HL-60/S4 treated with retinoic acid at 250 ng/mL for 4 days and 3 days (cell line): ENCODE data around the gene NFIC.
"Not testable (repeated sequence)": the region's sequence is repeated elsewhere in the genome, so short reads cannot be mapped to it uniquely, and the experiment has no call there.

Experiments
- in situ Hi-C: fragments of 300-500 bp; cut with MboI; formaldehyde crosslinking; loops from 2 replicates; pipeline ENCODE4 v1.7.0; 2022; ENCODE audit warnings: low sequenced_read_pairs

Gene NFIC

DNA sequence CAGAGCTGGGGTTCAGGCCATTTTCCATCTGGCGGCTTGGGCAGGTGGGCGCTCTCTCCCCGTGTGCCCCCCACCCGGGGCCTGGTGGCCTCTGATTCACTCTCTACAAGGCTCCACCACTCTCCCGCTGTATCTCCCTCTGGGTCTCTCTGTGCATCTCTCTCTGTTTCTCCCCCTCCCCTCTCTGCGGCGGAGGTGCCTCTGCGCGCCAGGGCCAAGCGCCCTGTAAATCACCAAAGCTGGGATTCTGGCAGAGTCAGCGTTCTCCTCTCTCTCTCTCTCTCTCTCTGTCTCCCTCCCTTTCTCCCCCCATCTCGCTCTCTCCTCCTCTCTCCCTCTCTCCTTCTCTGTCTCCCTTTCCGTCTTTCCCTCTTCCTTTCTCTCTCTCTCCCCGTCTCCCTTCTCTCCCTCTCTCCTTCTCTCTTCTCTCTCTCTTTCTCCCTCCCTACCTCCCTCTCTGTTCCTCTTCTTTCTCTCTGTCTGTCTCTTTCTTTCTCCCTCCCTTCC is 3.9 kb downstream of the NFIC start:
- in situ Hi-C loops: no loop called here

DNA sequence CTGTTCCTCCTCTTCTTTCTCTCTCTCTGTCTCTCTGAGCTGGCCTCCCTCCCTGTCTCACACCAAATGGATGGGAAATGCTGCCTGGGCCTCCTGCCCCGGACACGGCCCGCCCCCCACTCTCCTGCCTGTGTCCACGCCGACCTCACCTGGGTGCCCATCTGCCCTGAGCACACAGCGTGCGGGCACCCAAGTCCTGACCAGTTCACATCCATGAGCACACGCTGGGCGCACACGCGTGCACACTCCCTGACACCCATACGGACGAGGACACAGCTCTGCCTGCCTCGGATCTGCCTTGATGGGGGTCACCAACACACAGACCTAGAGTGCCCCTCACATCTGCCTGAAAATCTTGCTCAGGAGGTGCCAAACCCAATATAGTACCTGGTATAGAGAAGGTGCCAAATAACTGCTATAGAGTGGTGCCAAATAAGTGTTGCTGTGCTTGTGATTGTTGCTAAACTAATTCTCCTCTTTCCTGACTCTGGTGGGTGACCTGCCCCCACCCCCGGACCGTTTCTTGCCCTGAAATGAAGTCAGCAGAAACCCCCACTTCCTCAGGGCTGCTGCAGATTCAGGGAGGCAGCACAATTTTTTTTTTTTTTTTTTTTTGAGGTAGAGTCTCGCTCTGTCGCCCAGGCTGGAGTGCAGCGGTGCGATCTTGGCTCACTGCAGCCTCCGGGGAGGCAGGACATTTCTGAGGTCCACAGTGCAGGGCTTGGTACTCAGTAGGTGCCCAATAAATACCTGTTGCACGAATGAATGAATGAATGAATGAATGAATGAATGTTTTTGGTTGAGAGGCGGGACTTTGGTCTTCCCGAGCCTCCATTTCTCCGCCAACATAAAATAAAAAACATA is 4.6 kb downstream of the NFIC start:
- in situ Hi-C loops: no loop called here

DNA sequence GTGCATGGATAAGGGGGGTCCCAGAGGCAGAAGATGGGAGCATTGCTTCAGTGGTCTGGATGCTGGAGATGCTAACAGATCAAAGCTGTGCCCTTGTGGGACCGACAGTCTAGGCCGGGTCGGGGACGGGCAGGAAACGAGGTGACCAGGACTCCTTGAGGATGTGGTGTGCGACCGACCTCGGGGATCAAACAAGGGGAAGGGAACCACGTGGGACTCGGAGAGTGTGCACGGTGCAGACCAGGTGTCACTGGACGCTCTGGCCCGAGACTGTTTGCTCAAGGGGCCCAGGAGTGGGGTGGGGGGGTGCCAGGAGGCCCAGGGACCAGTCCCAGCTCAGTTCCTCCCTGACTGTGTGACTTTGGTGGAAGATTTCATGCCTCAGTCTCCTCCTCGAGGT is 6.0 kb downstream of the NFIC start:
- in situ Hi-C loops: no loop called here

DNA sequence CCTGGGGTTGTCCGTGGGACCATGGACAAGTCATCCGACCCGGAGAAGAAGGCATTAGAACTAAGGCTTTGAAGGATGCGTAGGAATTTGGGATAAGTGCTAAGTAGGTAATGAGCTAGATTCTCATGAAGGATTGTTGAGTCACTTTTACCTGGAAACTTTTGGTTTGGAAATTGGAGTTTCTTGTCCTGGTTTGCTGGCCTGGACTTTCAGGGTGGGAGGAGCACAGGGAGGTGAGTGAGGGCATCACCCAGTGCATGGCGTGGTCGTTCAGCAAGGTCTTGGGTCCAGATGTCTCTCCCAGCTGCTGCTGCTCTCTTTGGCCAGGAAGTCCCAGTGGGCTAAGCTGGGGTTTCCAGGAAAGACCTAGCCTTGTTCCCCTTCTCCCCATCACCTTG is 7.6 kb downstream of the NFIC start:
- in situ Hi-C loops: no loop called here

DNA sequence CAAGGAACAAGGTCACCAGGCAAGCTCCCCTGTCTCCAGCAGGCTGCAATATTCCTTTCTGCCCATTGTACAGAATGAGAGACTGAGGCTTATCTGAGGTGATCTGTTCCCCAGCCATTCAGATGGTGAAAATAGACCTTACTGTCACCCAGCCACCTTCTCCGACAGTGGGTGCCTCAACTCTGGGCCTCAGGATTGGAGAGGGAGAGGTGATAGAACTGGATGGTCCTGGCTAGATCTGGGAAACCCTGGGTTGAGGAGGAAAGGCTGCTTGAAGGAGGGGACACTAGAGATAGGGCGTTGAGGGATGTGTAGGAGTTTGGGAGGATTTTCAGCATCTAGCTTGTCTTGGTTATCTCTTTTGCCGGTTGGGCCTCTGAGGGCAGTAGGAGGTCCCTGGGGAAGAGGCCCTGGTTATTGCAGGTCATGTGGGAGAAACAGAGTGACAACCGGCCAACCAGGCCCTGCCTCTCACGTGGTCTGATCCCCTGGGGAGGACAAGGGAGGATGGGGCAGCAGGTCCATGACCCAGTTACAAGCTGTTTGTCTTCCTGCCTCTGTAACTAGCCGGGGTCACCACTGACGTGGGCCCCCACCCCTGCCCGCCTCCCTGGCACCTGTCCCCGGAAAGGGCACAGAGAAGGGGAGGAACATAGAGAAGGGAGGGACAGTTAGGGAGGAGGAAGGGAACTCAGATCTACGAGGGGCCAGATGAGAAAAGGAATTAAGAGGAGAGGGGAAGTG is 8.2 kb downstream of the NFIC start:
- in situ Hi-C loops: no loop called here

DNA sequence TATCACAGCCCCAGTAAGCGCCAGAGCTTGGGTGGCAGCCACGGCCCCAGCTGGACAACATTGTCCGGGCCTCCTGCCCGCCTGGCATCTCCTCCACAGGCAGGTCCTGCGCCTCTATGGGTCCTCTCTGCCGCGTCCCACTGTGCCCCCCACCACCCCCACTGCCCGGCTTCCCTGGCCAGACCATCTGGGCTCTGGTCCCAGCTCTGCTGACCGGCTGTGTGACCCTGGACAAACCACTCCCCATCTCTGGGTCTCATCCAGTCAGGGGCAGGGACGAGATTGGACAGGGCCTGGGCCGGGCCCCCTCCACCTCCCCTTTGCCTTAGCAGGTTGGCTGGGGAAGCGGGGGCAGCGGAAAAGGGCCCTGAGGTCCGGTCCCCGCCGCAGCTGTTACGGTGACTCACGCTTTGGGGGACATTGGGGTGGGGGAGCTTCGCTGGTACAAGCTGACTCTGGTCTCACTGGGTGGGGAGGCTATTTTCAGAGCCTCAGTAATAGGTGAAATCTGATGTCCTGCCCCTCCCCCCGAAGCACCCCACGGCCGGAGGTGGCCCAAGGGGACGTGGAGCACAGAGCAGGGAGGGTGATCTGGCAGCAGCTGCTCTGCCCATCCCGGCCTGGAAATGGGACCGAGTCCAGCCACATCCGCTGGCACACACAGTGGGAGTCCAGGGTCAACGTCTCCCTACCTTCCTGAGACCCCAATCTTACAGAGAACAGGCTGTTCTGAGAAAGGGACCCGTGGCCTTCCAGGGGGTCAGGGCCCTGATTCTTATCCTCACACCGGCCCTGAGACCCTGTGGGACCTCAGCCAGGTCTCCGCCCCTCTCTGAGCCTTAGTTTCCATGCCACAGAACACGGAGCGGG is 9.1 kb downstream of the NFIC start:
- in situ Hi-C loops: no loop called here

DNA sequence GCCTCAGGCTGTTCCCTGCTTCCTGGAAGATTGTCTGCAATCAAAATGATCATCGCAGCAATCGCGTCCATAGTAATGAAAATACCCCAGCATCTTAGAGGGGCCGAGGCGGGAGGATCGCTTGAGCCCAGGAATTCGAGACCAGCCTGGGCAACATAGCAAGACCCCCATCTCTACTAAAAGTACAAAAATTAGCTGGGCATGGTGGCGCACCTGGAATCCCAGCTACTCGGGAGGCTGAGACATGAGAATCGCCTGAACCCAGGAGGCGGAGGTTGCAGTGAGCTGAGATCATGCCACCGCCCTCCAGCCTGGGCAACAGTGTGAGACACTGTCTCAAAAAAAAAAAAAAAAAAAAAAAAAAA is 9.7 kb downstream of the NFIC start:
- in situ Hi-C loops: not testable (repeated sequence)

DNA sequence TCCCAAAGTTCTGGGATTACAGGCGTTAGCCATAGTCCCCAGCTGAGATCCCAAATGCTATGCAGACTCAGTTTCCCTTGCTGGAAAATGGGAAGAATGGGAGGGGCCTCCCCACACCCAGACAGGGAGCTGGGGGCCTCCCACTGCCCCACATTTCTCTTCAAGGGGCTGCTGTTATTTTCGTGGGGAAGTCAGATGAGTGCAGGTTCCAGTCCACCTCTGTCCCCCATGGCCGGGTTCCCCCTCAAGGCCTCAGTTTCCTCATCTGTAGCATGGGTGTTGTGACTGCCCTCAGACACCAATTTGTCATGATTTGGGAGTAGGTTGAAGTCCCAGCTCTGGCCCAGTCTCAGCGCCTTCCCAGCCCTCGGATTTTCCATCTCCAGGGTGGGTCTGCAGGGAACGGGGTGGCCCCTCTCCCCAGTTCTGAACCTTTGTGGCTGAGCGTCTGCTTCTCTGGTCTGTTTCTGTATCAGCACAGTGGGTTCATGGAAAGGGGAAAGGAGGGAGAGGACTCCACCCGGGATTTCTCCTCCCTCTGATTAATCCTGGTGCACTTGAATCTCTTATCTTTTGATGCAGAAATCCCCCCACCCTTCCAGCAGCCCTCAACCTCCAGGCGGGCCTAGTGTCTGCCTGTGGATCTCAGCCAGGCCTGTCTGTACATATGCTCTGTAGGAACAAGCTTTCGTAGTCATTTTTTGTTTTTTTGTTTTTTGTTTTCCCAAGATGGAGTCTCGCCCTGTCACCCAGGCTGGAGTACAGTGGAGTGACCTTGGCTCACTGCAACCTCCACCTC is 12.2 kb downstream of the NFIC start:
- in situ Hi-C loops: no loop called here

DNA sequence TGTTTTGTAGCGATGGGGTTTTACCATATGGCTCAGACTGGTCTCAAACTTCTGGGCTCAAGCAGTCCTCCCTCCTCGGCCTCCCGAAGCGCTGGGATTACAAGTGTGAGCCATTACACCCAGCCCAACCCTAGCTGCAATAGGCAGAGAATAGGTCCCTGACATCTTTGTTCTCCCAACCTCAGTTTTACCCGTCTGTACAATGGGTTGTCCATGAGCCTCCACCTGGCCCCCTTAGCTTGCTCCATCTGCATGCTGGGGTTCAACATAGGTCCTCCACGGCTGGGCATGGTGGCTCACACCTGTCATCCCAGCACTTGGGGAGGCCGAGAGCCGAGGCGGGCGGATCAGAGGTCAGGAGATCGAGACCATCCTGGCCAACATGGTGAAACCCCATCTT is 14.4 kb downstream of the NFIC start:
- in situ Hi-C loops: no loop called here

DNA sequence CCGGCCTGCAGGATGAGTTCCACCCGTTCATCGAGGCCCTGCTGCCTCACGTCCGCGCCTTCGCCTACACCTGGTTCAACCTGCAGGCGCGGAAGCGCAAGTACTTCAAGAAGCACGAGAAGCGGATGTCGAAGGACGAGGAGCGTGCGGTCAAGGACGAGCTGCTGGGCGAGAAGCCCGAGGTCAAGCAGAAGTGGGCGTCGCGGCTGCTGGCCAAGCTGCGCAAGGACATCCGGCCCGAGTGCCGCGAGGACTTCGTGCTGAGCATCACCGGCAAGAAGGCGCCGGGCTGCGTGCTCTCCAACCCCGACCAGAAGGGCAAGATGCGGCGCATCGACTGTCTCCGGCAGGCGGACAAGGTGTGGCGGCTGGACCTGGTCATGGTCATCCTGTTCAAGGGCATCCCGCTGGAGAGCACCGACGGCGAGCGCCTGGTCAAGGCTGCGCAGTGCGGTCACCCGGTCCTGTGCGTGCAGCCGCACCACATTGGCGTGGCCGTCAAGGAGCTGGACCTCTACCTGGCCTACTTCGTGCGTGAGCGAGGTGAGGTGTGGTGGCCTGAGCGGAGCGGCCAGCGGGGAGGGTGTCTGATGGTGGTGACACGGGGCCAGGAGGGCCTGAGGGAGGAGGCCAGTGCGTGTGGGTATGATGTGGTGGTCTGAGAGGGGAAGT is 15.5 kb downstream of the NFIC start:
- in situ Hi-C loops: no loop called here

DNA sequence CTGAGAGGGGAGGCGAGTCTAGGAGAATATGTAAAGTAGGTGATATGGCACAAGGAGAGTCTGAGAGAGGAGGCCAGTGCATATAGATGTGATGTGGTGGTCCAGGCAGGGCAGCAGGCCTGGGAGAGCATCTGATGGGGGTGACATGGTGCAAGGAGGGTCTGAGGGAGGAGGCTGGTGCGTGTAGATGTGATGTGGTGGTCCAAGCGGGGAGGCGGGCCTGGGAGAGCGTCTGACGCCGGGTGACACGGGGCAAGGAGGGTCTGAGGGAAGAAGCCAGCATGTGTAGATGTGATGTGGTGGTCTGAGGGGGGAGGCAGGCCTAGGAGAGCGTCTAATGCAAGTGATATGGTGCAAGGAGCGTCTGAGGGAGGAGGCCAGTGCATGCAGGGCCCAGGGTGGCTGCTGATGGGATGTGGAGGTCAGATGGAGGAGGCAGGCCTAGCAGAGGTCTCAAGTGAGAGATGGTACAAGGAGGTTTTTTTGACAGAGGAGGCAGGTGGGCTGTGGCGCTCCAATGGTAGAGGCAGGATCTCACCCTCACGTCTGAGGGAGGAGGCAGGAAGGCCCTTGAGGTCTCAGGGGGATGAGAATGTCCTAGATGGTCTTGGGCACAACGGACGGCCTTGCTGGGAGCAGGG is 16.2 kb downstream of the NFIC start:
- in situ Hi-C loops: no loop called here

DNA sequence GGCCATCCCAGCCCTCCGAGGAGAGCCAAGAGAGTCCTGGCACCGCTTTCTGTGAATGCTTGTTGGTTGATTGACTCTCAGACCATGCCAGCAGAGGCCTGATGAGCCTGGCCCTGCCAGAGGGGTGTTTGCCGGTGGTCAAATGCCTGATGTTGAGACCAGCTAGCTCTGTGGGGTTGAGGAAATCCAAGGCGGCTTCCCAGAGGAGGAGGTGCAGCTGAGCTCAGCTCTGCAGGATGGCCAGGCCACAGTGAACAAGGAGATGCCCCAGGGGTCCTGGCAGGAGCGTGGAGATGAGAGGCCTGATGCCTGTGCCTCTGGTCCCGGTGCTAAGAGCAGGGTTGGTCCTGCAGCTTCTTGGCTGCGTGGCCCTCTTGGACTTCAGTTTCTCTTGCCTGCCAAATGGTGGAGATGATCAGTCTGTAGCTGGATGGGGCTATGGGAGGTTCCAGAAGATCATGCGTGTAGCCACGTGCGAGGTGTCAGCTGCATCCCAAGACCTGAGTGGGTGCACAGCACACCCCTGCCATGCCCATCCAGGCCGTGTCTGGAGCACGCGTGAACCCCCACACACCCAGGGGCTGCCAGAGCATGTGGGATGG is 16.8 kb downstream of the NFIC start:
- in situ Hi-C loops: no loop called here

DNA sequence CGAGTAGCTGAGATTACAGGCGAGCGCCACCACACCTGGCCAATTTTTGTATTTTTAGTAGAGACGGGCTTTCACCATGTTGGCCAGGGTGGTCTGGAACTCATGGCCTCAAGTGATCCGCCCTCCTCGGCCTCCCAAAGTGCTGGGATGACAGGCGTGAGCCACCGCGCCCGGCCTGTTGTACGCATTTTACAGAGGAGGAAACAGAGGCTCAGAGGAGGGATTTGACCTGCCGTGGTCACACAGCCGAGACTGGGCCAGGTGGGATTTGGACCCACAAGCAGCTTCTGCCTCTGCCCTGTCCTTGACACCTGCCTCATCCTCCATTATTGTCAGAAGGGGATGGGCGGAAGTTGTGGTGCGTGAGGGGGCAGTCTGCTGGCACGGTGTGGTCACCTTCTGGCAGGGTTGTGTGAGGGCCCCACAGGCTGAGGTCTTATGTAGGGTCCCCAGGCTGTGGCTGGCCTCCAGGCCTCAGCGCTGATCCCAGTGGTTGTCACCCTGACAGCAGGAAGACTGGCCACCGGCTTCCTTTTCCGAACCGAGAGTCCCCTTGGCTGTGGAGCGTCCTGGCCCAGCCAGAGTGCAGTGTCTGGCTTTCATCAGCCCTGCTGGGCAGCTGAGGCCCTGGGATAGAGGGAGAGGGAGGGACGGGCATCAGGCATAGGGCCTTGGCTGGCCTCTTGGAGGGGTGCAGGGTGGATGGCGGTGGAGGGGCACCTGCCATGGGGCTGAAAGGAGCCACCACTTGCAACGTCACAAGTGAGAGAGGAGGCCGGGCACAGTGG is 20.3 kb downstream of the NFIC start:
- in situ Hi-C loops: no loop called here

DNA sequence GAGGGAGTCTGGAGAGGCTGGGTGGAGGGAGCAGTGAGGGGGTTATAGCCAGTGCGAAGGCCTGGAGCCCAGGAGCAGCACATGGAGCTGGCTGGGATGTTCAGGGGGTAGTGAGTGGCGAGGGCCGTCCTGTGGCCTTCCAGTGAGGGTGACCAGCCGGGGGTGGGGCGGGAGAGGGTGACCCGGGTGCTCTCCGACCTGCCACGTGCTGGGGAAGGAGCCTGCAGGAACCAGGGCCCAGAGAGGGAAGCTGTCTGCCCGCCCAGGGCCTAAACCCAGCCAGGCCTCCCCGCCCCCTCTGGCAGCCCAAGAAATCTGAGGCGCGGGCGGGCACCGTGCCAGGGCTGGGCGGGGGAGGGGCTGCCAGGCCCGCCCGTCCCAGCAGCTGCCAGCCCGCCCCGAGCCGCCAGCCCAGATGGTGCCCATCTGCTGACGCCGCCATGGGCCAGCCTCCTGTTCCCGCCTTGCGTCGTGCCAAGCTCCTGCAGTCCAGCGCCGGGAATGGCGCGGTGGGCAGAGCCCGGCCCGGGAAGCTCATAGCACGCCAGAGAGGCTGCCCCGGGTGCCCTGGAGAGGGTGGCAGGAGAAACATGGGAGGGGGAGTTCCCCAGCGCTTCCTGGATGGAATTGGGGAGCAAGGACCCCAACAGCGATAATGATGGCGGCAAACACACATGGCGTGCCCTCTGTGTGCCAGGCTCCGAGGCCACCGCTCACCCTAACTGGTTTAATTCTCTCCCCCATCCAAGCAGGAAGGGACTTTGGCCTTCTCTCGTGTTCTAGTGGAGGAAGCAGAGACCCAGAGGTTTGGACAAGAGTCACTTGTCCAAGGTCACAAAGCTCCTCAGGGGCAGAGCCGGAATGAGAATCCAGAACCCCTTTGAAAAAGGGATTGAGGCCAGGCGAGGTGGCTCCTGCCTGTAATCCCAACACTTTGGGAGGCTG is 21.5 kb downstream of the NFIC start:
- in situ Hi-C loops: no loop called here

DNA sequence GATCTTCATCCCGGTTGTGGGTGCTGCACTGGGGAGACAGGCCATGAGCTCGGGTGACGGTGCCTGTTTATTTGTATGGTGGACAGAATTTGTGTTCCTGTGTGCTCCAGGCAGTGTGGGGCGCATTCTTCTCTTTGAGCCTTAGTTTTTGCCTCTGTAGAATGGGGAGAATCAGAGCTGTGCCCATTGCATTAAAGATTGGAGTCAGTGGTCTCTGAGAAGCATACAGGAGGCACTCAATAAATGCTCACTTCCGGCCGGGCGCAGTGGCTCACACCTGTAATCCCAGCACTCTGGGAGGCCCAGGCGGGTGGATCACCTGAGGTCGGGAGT is 23.0 kb downstream of the NFIC start:
- in situ Hi-C loops: no loop called here

DNA sequence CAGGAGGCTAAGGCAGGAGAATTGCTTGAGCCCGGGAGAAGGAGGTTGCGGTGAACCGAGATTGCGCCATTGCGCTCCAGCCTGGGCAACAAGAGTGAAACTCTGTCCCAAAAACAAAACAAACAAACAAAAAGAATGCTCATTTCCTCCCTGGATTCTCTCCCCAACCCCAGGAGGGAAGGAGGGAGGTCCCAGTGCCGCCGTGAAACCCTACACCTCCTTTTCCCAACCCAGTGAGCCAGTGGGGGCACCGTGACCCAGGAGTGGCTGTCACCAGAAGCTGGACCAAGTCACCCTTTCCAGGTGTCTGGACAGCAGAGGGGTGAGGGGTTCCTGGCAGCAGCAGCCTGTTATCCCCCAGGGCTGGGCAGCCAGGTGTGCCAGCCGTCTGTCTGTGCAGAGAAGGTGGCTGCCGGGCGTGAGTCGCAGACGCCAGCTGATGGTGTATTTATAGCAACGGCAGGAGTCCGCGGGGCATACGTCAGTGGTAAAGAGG is 23.5 kb downstream of the NFIC start:
- in situ Hi-C loops: no loop called here

DNA sequence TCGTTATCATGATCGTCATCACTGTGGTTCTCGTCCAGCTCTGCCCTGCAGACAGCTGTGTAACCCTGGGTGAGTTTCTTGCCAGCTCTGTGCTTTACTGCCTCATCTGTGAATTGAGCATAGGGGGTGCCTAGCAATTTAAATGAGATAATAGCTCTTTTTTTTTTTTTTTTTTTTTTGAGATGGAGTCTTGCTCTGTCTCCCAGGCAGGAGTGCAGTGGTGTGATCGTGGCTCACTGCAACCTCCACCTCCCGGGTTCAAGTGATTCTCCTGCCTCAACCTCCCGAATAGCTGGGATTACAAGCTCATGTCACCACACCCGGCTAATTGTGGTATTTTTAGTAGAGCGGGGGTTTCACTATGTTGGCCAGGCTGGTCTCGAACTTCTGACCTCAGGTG is 25.5 kb downstream of the NFIC start:
- in situ Hi-C loops: not testable (repeated sequence)
